Type B pancreatic cell (in vitro differentiated cells): ENCODE results near the gene PYROXD2. TPM values are rescaled to one million over a fixed set of nuclear protein-coding genes. Genes with fewer than 3 reads are reported as not detected.

Experiments
- DNase-seq: peaks from one replicate; pipeline ENCODE4 v3.0.0; 2021; ENCODE audit warnings: mixed read lengths; ENCODE audit not compliant: unreplicated experiment; ENCODE audit errors: extremely low spot score
- H3K27ac Mint-ChIP-seq: 2 replicates; pipeline ENCODE4 v1.8.0; 2021; ENCODE audit warnings: mild to moderate bottlenecking, mixed read lengths
- H3K27me3 Mint-ChIP-seq: 2 replicates; pipeline ENCODE4 v1.8.0; 2021; ENCODE audit warnings: mixed read lengths
- H3K36me3 Mint-ChIP-seq: 2 replicates; pipeline ENCODE4 v1.8.0; 2021; ENCODE audit warnings: mixed read lengths
- H3K4me1 Mint-ChIP-seq: one replicate; pipeline ENCODE4 v1.8.0; 2021; ENCODE audit warnings: mixed read lengths; ENCODE audit not compliant: unreplicated experiment
- H3K4me3 Mint-ChIP-seq: 2 replicates; pipeline ENCODE4 v1.8.0; 2021; ENCODE audit warnings: mild to moderate bottlenecking, mixed read lengths
- H3K9me3 Mint-ChIP-seq: 2 replicates; pipeline ENCODE4 v1.8.0; 2021; ENCODE audit warnings: mixed read lengths
- CTCF ChIP-seq: fragments of 200-600 bp; sonication (generic); conservative IDR thresholded peaks from 2 replicates; pipeline ENCODE4 v1.5.0; 2021; ENCODE audit warnings: antibody characterized with exemption, mild to moderate bottlenecking
- total RNA-seq: library from RNA; stranded (reverse); gene quantifications from 2 replicates; pipeline ENCODE4 v1.2.1, GENCODE V29; 2021; ENCODE audit warnings: low replicate concordance

Gene PYROXD2
- total RNA-seq, 1 donor from 2014 or later, result 14.9 TPM

DNA sequence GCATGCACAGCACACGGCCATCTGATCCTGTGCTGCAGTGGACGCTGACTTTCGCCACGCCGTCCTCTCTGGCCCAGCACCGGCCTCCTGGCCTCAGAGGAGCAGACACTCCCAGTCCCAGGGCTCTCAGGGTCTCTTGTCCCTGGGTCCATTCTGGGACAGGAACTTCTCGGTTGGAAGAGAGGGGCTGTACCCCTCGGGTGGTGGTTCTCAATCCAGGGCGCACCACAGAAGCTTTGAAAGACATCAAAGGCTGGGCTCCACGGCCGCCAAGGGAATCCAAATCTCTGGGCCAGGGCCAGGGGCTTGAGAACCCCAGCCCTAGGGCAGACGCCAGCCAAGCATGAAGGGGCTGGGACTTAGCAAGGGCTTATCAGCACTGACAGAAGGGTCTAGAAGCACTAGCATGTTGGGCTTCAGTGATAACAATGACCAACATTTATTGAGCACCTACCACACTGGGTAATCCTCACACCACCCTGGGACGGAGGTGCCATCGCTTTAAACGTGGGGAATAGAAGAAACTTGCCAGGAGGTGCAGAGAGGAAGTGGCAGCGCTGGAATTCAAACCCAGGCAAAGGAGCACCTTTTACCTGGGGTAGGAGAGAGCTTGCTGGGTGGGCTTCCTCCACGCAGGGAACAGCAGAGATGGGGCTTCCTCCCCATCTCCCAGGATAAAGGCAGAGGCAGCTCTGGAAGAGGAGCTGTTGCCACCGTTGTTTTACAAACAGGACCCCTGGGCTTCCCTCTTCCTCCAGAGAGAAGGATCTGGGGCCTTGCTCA is 1.8 kb upstream of the PYROXD2 start:
- Mint-ChIP-seq H3K27ac (peak overlapping the region; percentile 80), H3K4me3 (peak overlapping the region; percentile 12), H3K4me1 (peaks cover 13% of the 10 kb centered on the region), H3K36me3 (peaks cover 4% of the 10 kb centered on the region), H3K27me3 (no peaks in the 10 kb centered on the region), H3K9me3 (no peaks in the 10 kb centered on the region)
- DNase-seq, result no peak
- TF ChIP-seq CTCF, result no peak

GRCh38 chr10:98415731-98416119 is 743 bp upstream of the PYROXD2 start:
- Mint-ChIP-seq H3K9me3 (no peaks in the 10 kb centered on the region), H3K27ac (peak overlapping the region; percentile 80), H3K4me3 (peak overlapping the region; percentile 95), H3K4me1 (peaks cover 10% of the 10 kb centered on the region), H3K27me3 (no peaks in the 10 kb centered on the region), H3K36me3 (peaks cover 4% of the 10 kb centered on the region)
- DNase-seq, result no peak
- no peak for TF ChIP-seq CTCF

DNA sequence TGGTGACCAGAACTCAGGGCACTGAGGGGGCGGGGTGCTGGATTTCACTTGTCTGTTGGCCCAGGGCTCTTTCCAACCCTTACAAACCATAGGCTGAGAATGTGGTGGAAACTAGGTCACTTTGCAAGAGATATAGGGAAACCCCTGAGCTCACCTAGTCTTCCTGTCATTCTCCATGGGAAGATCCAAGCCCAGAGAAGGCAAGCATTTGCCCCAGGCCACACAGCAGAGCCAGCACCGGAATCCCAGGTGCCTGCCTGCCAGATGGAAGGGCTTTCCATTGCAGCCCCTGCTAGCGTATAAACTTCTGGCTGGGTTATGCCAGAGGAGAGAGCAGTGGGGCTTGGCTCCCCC is 427 bp downstream of the PYROXD2 start:
- peak overlapping the region; percentile 95 for H3K4me3 Mint-ChIP-seq
- no peaks in the 10 kb centered on the region for H3K27me3 Mint-ChIP-seq
- DNase-seq, result no peak
- peaks cover 10% of the 10 kb centered on the region for H3K4me1 Mint-ChIP-seq
- peaks cover under 1% of the 10 kb centered on the region for H3K36me3 Mint-ChIP-seq
- H3K27ac Mint-ChIP-seq, result peak overlapping the region; percentile 95
- no peaks in the 10 kb centered on the region for H3K9me3 Mint-ChIP-seq
- TF ChIP-seq CTCF, result no peak

- no peaks in the 10 kb centered on the region for H3K9me3 Mint-ChIP-seq
- no peak for DNase-seq
- no peak for TF ChIP-seq CTCF
- H3K4me1 Mint-ChIP-seq, result peaks cover 16% of the 10 kb centered on the region
- H3K36me3 Mint-ChIP-seq, result no peaks in the 10 kb centered on the region
- H3K27me3 Mint-ChIP-seq, result no peaks in the 10 kb centered on the region
- no peak overlapping the region for H3K27ac Mint-ChIP-seq
- H3K4me3 Mint-ChIP-seq, result no peak overlapping the region
Observed at GRCh38 chr10:98411768-98412167, 3.2 kb downstream of the PYROXD2 start.

DNA sequence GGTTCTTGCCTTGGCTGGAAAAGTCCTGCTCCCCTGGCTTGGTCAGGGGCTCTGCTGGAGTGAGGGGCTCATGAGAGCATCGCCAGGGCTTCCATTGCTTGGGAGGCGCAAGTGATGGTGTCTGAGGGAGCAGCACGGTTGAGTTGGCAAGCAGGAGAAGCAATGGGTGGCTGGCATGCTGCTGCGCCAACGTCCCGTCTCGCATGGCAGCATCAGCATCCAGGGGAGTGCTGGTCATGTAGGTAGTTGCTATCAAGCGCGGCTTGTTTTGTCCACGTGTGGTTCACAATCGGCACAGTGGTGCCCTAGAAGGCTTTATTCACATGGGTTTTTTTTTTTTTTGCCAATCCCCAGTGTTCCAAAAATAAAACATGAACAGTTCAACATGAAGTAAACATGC is 3.8 kb downstream of the PYROXD2 start:
- no peak overlapping the region for H3K4me3 Mint-ChIP-seq
- TF ChIP-seq CTCF, result no peak
- H3K27ac Mint-ChIP-seq, result no peak overlapping the region
- H3K36me3 Mint-ChIP-seq, result no peaks in the 10 kb centered on the region
- no peak for DNase-seq
- no peaks in the 10 kb centered on the region for H3K9me3 Mint-ChIP-seq
- no peaks in the 10 kb centered on the region for H3K27me3 Mint-ChIP-seq
- peaks cover 13% of the 10 kb centered on the region for H3K4me1 Mint-ChIP-seq

DNA sequence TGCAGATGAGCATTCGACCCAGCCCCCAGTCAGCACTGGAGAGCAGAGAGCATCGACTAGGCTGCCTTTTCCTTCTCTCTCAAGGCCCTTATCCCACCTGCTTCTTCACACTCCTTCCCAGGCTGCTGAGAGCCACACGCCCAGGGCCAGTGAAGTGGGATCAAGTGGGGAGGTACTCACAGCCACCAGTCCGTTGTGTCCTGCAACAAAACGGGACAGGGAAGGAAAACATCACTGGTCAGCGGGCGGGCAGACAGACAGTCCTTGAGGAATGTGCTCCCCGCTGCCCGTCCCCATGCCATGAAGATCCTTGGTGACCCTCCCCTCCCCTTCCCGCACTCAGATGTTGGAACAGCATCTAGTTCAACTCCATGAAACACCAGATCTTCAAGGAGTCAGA is 4.2 kb downstream of the PYROXD2 start:
- Mint-ChIP-seq H3K9me3 (no peaks in the 10 kb centered on the region), H3K36me3 (no peaks in the 10 kb centered on the region), H3K4me1 (peaks cover 9% of the 10 kb centered on the region), H3K27ac (no peak overlapping the region), H3K4me3 (no peak overlapping the region), H3K27me3 (no peaks in the 10 kb centered on the region)
- no peak for DNase-seq
- TF ChIP-seq CTCF, result no peak
